SW 1271 (cell line): ENCODE results near the gene KEL.

Experiments used
- DNase-seq, 2 experiments: peaks; one replicate each; lab custom pipeline; 2025; lab: John Stamatoyannopoulos, UW

Gene KEL

GRCh38 chr7:142962991-142963390 lies 828 bp upstream of the KEL start:
- DNase-seq, result no peak

- no peak for DNase-seq
Observed at GRCh38 chr7:142961595-142961972, 579 bp downstream of the KEL start.

- DNase-seq, result no peak
Observed at GRCh38 chr7:142960955-142961512, 1.1 kb downstream of the KEL start.

- DNase-seq, result no peak
Observed at GRCh38 chr7:142959202-142959601, 3.0 kb downstream of the KEL start.

GRCh38 chr7:142957723-142958122 lies 4.4 kb downstream of the KEL start:
- no peak for DNase-seq

GRCh38 chr7:142956951-142957623 lies 5.1 kb downstream of the KEL start:
- no peak for DNase-seq

- DNase-seq, result no peak
Observed at GRCh38 chr7:142954680-142955268, 7.4 kb downstream of the KEL start.

- DNase-seq, result no peak
Observed at GRCh38 chr7:142950235-142950634, 11.9 kb downstream of the KEL start.

GRCh38 chr7:142948603-142949002 lies 13.6 kb downstream of the KEL start:
- DNase-seq, result no peak

- DNase-seq, result no peak
Observed at GRCh38 chr7:142945001-142945400, 17.2 kb downstream of the KEL start.

GRCh38 chr7:142943706-142944268 lies 18.4 kb downstream of the KEL start:
- DNase-seq, result no peak

- DNase-seq, result no peak
Observed at GRCh38 chr7:142942746-142943145, 19.4 kb downstream of the KEL start.

GRCh38 chr7:142941541-142941940 lies 20.6 kb downstream of the KEL start:
- no peak for DNase-seq

- no peak for DNase-seq
Observed at GRCh38 chr7:142940966-142941535, 21.1 kb downstream of the KEL start.

- no peak for DNase-seq
Observed at GRCh38 chr7:142939226-142939910, 22.8 kb downstream of the KEL start, which contains the start of gene LLCFC1. Gene LLCFC1 (plus strand): TSS chr7:142939484. CDS start chr7:142939622, 138 bp downstream.

- DNase-seq, result no peak
Observed at GRCh38 chr7:142938611-142939010, 23.6 kb downstream of the KEL start.

- DNase-seq, result no peak
Observed at GRCh38 chr7:142935941-142936565, 26.1 kb downstream of the KEL start.

- no peak for DNase-seq
Observed at GRCh38 chr7:142934056-142934455, 28.1 kb downstream of the KEL start.

GRCh38 chr7:142933624-142934023 lies 28.5 kb downstream of the KEL start, which contains the start of gene TRPV5:
Gene TRPV5 (minus strand): TSS chr7:142933746. CDS start chr7:142933459, 287 bp downstream.
- no peak for DNase-seq

GRCh38 chr7:142933092-142933475 lies 29.1 kb downstream of the KEL start:
- no peak for DNase-seq

- DNase-seq, result no peak
Observed at GRCh38 chr7:142932386-142933091, 29.6 kb downstream of the KEL start.
